Measurements from ENCODE around the gene FBXO8.

FBXO8 gene

DNA sequence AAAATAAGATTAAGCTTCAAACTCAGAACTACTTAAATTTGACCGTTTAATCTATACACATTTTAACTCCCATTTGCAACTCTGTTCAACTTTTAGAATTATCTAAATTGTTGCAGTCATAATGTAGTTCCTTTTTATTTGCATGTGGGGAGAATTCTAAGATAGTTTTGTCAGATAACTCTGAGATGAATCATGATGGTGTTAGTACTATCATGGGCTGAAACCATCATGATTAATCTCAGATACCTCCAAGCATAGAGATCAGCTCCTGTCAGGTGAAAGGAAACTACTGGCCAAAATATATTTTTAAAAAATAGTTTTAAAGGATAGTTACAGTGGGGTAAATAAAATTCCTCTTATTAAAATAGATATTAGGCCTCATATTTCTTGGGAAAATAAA is 39.0 kb downstream of the FBXO8 start:
- no peak for DNase-seq (ENCODE audit: low read depth)

GRCh38 chr4:174241162-174241561 is 42.3 kb downstream of the FBXO8 start:
- DNase-seq (ENCODE audit: low read depth), result no peak

DNA sequence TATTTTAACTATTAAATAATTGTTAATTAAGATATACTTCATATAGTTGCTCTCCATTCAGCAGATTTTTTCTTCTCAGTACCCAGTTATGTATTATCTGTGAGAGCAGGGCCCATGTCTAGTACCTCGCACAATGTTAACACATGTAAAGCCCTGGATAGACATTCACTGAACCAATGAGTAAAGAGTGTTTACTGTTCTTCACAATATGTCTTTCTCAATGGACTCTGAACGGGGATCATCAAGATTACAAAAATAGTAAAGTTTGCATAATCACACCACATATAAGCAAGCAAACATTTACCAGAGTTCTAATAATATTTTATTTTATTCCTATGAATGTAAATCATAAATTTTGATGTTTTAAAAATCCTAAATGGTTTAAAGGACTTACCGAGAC is 47.1 kb downstream of the FBXO8 start:
- no peak for DNase-seq (ENCODE audit: low read depth)

GRCh38 chr4:174230680-174231079 is 52.8 kb downstream of the FBXO8 start:
- no peak for DNase-seq (ENCODE audit: low read depth)

DNA sequence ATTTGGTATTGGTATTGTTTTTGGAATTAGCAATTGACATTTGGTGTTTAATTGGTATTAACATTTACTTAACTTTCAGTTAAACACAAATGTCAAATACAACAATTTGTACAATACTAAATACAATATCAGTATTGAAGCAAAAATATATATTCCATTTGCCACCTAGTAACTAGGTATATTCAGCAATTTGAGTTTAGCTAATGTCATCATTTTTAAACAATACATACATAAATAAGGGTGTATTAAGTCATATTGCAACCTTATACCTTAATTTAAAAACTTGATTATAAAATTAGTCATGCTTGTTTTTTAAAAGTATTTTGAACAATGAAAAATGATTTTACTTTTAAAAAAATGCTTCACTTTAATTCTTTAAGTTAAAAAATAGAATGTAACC is 53.3 kb downstream of the FBXO8 start:
- no peak for DNase-seq (ENCODE audit: low read depth)

- no peak for DNase-seq (ENCODE audit: low read depth)
Measured at GRCh38 chr4:174228988-174229387, 54.5 kb downstream of the FBXO8 start.

DNA sequence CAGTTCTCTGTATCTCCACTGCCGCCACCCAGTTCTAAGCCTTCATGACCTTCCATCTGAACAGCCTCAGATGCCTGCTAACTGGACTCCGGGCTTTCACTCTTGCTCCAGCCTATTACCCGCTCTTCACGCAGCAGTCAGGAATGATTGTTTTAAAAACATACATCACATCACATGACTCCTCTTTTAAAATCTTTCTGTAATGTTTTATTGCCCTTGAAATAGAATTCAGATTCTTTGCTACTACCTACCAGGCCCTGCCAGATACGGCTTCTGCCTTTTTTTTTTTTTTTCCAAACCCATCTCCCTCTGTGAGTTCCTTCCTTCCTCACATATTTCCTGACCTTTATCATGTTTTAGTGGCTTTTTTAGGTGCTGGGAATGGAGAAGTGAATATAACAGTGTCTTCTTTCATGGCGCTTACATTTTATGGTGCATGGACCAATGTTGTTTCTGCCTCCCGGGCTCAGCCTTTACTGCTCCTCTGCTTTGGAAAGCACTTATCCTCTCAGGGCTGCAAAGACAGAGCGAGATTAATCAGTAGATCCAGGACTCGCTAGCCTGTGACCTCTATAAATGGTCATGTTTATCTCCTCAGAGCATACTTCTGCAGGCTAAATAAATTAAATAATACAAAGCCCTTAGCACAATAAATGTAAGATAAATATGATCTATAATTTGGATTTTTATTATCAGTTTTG is 58.0 kb downstream of the FBXO8 start:
- DNase-seq (ENCODE audit: low read depth), result no peak

- DNase-seq (ENCODE audit: low read depth), result no peak
Measured at GRCh38 chr4:174224550-174224949, 58.9 kb downstream of the FBXO8 start.

DNA sequence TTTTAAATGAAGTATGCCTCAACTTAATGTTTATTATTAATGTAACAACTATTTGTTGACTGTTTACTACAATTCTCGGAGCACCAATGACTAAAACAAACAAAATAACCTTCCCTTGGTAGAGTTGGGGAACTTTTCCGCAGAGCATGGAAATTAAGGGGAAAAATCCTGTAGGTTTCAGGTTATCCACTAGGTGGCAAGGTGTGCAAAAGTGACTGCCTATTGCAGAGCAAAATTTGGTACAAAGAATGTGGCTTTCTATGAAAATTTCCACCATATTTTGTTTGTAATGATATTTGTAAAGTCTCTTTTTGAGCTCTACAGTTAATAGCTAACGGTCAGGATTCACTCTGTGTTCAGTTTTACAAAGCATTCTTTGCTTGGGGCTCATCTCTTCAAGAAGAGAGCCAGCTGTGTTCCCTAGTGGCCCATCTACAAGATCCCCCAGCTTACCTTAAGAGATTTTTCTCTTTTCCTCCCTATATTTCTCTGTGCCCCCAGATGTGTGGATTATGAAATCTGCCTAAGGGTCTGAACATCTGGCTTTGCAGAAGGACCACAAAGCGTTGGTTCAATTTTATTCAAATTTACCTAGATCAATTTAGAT is 61.1 kb downstream of the FBXO8 start:
- DNase-seq (ENCODE audit: low read depth), result no peak

GRCh38 chr4:174218127-174218790 is 65.2 kb downstream of the FBXO8 start:
- no peak for DNase-seq (ENCODE audit: low read depth)

DNA sequence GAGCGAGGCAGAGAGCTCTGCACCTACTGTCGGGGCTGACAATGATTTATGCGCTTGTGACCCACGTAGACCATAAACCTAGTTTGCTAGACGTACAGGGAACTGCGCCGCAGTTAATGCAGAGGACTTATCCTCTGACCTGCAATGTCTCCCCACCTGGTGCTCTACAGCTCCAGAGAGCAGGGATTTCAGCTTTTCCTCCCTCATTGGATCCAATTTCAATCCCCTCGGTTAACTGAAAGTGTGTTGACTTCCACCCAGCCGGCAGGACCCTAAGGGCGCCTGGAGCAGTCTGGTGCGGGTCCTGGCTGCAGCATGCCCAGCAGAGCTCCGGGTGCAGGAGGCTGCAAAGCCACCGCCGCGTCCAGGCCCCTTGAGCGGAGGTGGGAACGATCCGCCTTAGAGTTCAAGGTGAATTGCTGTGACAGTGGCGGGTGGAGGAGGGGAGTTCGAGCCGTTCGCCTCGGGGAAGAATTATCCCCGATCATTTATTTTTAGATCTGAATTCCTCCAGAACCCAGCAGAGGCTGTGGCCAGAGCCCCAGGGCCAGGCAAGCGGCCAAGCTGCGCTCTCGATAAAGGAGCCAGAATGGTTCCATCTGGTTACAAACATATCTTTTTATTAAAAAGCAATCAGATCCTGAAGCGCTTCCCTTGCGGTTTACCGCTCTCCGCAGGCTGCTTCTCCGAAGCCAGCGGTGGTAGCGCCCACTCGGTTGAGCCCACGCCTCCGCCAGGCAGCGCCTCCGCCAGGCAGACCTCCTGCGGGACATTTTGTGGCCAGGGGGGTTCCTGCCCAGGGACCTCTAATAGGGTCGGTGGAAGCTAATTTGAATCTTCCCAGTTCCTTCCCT is 66.0 kb downstream of the FBXO8 start:
- DNase-seq (ENCODE audit: low read depth), result no peak

DNA sequence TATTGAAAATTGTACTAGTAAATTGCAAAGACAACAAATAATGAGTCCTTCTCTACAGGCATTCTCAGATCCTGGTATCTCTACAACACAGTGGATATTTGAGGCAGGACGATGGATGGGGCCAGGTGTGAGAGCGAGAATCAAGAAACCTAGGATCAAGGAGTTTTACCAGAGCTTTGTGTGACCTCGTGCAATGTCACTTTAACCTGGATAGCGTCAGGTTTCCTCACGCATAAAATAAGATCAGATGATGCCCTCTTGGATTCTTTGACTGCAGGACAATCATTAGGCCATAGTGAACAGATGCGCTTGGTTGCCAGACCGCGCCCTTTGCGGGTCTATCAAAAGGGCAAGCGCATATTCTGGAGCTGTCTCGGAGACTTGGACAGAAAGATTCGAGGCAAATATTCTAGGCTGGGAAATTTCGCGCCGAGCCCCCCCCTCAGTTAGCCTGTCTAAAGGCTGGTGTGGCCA is 66.6 kb downstream of the FBXO8 start:
- DNase-seq (ENCODE audit: low read depth), result no peak

- no peak for DNase-seq (ENCODE audit: low read depth)
Measured at GRCh38 chr4:174215961-174216680, 67.3 kb downstream of the FBXO8 start.

GRCh38 chr4:174215057-174215456 is 68.4 kb downstream of the FBXO8 start:
- no peak for DNase-seq (ENCODE audit: low read depth)

GRCh38 chr4:174214101-174214878 is 69.2 kb downstream of the FBXO8 start:
- DNase-seq (ENCODE audit: low read depth), result no peak

- DNase-seq (ENCODE audit: low read depth), result no peak
Measured at GRCh38 chr4:174213731-174214100, 69.8 kb downstream of the FBXO8 start.

DNA sequence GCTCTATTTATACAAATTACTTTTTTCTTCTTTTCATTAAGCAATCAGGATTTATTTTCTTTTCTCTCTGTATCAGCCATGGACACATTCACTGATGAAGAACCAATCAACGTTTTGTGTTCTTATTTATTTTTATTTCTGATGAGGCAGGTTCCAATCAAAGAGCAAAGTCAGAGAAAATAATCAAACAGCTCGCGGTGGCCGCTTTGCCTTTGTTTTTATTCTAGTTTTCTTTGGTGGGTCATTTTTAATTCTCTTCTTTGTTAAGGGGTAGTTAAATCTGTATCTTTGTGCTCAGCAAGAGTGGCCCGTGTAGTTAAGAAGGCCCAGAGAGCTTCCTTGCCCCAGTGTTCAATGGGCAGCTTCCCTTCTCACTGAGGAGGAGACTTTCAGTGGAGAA is 71.4 kb downstream of the FBXO8 start:
- no peak for DNase-seq (ENCODE audit: low read depth)

DNA sequence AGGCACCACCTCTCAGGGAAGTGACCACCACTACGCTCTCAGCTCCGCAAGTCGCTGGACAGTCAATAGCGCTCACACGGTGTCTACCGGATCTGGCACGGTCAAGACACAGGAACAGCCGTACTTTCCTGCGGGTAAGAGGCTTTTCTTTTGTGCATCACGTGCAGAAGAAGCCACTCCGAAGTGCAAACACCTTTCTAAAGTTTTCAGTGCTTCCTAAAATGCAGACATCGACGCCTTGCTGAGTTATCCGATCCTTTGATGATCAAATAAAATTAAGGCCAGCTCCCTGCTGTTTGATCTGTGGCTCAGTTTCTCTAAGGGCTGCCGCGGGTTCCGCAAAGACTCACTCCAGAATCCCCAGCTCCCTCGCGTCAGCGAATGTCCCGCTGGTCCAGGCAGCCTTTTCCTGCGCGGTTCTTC is 71.8 kb downstream of the FBXO8 start:
- DNase-seq (ENCODE audit: low read depth), result no peak

DNA sequence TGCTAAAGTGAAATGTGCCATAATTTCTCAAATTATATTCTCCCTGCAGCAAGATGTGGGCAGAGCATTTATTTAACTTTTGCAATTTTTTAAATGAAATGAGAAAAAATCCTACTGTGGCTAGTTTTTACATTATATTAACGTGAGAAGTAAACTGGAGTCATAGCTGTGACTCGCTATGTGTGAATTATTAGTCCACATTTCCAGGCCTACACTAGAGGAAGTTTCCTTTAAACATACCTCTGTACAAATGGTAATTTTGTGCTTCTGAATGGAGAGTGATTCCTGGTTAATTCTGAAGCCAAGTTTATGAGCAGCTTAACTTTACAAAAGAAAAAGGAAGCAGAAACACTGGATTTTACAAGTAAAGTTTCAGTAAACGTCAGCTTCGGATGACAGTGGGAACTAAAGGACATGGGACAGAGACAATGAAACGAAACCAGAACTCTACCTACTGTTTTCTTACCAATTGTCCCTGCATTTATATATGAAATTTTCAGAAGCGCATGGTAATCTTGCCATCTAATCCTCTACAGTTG is 72.4 kb downstream of the FBXO8 start:
- no peak for DNase-seq (ENCODE audit: low read depth)

DNA sequence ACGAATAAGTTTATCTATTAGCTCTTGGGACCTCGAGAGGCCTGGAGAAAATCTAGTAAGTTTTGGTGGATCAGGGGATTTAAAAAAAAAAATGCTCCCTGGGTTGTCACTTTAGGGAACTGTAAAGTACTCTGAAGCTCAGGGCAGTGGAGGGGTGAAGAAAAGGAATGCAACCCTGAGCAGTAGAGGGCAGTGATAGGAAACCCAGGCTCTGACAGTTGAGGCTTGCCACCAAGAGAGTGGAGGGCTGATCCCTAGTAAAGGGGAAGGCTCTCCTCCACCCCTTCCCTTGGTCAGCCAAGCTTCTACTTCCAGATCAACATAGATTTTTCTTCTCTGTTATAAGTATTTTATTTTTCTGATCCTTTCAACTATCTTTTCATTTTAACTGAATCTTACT is 73.1 kb downstream of the FBXO8 start:
- no peak for DNase-seq (ENCODE audit: low read depth)

DNA sequence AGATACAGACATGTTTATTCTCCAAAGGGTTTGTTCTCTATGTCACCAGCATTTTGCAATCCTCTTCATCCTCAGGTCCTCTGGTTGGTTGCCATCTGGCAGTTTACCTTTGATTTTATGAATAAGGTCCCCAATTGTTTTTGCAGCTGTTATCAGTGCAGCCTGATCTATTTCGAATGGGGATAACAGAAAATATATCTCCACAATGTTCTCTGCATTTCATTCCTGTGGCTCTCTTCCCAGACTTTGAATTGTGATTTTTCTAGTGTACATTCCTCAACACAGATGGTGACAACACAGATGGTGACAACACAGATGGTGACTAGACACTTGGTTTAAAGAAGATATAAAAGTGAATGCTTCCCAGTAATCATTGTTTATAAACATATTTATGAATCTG is 74.1 kb downstream of the FBXO8 start:
- DNase-seq (ENCODE audit: low read depth), result no peak
